Fibroblast of skin of back (primary cell): ENCODE measurements around the gene SFRP2.

Source experiments
- DNase-seq: peaks from one replicate; pipeline ENCODE4 v3.0.0-alpha.2; 2013

The SFRP2 gene

GRCh38 chr4:153794006-153794405 lies 5.1 kb upstream of the SFRP2 start:
- no peak for DNase-seq

- no peak for DNase-seq
Measured at GRCh38 chr4:153792618-153793247, 3.9 kb upstream of the SFRP2 start.

GRCh38 chr4:153791746-153792617 lies 3.1 kb upstream of the SFRP2 start:
- peak; percentile 50 for DNase-seq

GRCh38 chr4:153790962-153791551 lies 2.2 kb upstream of the SFRP2 start:
- no peak for DNase-seq

GRCh38 chr4:153790500-153790865 lies 1.6 kb upstream of the SFRP2 start:
- DNase-seq = no peak

GRCh38 chr4:153789741-153790499 lies 1.0 kb upstream of the SFRP2 start:
- DNase-seq = no peak

GRCh38 chr4:153788051-153788412 lies 851 bp downstream of the SFRP2 start:
- no peak for DNase-seq

- no peak for DNase-seq
Measured at GRCh38 chr4:153787575-153787974, 1.3 kb downstream of the SFRP2 start.

- no peak for DNase-seq
Measured at GRCh38 chr4:153787061-153787560, 1.8 kb downstream of the SFRP2 start.

- peak; percentile 24 for DNase-seq
Measured at GRCh38 chr4:153785910-153786721, 2.8 kb downstream of the SFRP2 start.

- DNase-seq = no peak
Measured at GRCh38 chr4:153784166-153784699, 4.7 kb downstream of the SFRP2 start.

GRCh38 chr4:153782581-153782980 lies 6.3 kb downstream of the SFRP2 start:
- DNase-seq = no peak

- peak; percentile 21 for DNase-seq
Measured at GRCh38 chr4:153781717-153782416, 7.0 kb downstream of the SFRP2 start.

GRCh38 chr4:153781280-153781679 lies 7.6 kb downstream of the SFRP2 start:
- DNase-seq = no peak

GRCh38 chr4:153780876-153781275 lies 8.0 kb downstream of the SFRP2 start:
- DNase-seq = no peak

GRCh38 chr4:153780221-153780620 lies 8.7 kb downstream of the SFRP2 start:
- no peak for DNase-seq

- no peak for DNase-seq
Measured at GRCh38 chr4:153778383-153778782, 10.5 kb downstream of the SFRP2 start.

GRCh38 chr4:153777421-153777820 lies 11.5 kb downstream of the SFRP2 start:
- no peak for DNase-seq

GRCh38 chr4:153776601-153777000 lies 12.3 kb downstream of the SFRP2 start:
- DNase-seq = no peak

GRCh38 chr4:153773236-153773690 lies 15.6 kb downstream of the SFRP2 start:
- DNase-seq = no peak

- no peak for DNase-seq
Measured at GRCh38 chr4:153771046-153771445, 17.8 kb downstream of the SFRP2 start.
